HG03139 (cell line): ENCODE results near the gene SHISA7.

Source experiments
- ATAC-seq: cut with Tn5 transposase; IDR thresholded peaks from one replicate; pipeline ENCODE4 v1.9.1; 2021; ENCODE audit not compliant: unreplicated experiment

The SHISA7 gene

DNA sequence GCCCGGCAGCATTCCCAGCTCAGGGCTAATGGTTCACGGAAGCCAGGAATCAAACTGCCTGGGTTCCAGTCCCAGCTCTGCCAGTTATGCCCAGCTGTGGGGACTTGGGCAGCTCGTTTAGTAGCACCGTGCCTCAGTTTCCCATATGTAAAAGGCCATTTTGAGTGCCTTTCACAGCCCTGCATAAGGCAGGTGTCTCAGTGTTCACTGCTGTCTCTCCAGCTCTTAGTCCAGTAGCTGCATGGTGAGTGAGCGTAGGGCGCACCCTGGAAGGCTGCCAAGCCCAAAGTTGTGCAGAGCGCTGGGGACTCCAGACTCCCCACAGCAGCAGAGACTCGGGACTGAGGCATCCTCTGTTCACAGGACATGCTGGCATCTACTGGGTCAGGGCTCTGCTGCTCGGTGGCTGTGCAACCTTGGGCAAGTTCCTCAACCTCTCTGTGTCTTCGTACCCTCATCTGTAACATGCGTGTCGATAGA is 51.9 kb downstream of the SHISA7 start:
- ATAC-seq, result no peak

DNA sequence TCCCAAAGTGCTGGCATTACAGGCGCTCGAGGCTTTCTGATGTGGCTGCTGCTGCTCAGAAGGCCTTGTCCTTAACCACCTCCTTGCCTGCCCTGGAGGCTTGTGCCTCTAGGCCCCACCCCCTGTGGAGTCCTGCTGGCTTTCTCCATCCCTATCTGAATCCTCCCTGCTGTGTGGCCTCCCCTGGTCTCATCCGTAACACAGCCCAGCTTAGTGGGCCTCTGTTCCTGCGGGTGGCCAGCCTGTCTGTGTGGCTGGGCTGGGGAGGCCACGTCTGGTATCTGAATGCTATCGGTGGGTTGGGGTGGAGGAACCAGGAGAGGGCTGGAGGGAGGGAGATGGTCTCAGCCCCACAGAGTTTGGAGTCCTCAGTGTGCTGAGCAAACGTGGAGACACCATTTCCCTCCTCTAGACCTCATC is 52.6 kb downstream of the SHISA7 start:
- ATAC-seq, result no peak

DNA sequence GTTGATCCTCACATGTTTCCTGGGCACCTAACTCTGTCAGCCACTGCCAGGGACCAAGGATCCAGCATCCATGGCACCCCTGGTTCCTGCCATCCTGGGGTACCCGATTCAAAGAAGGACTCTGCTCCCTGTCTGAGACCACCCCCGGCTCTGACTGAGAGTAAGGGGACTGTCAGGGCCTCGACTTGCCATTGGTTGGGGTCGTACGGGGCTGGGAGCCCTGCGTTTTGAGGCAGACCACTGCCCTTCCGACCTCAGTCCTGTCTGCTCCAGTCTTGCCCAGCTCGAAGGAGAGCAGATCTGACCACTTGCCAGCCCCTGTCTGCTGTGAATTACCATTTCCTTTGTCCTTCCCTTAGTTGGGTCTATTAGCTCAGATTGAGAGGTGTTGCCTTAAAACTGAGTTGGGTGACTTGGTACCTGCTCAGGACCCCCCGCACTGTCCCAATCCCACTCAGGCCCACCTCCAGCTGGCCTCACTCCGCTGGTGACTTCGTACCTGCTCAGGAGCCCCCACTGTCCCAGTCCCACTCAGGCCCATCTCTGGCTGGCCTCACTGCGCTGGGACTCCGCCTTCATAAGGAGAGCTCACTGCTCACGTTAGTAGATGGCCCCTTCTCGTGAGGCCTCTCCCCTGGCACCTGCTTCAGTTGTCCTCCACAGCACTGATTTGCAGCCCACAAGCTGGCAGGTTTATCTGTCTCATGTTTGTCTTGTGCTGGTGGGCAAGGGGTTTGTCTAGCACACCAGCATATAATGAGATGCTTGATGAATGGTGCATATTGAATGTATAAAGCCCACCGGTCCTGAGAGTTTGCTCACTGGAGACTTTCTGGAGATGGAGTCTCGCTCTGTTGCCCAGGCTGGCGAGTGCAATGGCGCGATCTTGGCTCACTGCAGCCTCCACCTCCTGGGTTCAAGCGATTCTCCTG is 53.4 kb downstream of the SHISA7 start:
- no peak for ATAC-seq

DNA sequence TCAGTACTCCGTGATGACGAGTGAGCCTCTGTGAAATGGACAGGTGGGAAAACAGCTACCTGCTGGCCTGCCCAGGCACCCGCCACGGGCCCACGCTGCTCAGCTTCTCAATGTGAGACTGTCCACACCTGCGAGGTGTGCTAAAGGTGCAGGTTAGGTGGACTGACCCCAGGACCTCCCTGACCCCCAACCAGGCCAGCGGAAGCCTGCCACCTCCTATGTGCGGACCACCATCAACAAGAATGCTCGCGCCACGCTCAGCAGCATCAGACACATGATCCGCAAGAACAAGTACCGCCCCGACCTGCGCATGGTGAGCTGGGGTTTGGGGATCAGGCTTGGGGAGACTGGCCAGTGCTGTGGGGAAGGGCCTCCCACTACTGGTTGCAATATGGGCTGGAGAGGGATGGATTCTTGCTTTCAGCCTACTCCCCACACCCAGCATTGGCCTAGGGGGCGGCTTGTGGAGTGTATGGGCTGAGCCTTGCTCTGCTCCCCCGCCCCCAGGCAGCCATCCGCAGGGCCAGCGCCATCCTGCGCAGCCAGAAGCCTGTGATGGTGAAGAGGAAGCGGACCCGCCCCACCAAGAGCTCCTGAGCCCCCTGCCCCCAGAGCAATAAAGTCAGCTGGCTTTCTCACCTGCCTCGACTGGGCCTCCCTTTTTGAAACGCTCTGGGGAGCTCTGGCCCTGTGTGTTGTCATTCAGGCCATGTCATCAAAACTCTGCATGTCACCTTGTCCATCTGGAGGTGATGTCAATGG is 55.2 kb downstream of the SHISA7 start:
- ATAC-seq, result no peak

DNA sequence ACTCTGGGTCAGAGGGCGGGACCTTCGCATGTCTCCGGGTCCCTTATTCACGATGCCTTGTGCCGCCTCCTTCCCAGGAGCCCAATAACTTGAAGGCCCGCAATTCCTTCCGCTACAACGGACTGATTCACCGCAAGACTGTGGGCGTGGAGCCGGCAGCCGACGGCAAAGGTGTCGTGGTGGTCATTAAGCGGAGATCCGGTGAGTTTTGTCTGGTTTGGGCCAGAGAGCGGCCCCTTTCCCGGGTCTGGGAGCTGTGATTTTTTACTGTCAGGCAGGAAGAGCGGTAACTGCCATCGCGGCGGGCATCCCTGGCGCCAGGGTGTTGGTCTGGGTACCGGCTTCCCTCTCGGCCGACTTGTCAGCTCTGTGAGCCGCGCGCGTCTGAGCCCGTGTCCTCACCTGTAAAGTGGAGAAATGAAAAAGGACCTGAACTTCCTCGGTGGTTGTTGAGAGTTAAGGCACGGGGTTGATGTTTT is 56.6 kb downstream of the SHISA7 start:
- ATAC-seq, result no peak

DNA sequence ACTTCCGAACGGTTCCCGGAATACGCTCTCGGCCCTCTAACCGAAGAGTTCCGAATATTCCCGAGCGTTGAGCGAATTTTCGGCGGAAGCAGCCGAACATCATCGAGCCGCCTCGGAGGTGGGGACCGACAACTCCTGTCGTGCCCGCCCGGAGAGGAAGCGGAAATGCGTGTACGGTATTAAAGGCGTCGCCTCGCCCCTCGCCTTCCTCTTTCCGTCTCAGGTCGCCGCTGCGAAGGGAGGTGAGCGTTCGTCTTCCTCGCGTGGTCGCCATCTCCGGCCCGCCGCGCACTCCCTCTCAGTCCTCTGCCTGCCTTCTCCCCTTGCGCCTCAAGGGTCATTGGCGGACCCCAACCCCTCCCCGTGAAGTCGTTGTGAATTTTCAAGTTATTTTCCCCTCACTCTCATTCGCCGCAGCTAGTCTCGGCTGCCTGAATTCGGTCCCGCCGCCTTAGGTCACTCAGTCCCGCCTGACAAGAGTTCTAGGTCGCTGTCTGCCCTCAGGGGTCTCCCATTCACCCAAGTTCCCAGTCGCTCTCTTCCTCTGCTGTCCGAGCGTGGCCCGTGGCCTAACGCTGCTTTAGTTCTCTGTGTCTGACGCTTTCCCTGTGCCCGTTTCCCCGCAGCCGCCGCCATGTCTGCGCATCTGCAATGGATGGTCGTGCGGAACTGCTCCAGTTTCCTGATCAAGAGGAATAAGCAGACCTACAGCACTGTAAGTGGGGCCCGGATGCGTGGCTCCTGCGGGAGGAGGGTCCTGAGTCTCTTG is 57.2 kb downstream of the SHISA7 start, which contains the start of gene RPL28:
Gene RPL28, plus strand, starts transcription at position 209 of the 769 bp plus-strand sequence. Its CDS starts 426 bp downstream, at position 635.
- ATAC-seq, result peak; percentile 71

DNA sequence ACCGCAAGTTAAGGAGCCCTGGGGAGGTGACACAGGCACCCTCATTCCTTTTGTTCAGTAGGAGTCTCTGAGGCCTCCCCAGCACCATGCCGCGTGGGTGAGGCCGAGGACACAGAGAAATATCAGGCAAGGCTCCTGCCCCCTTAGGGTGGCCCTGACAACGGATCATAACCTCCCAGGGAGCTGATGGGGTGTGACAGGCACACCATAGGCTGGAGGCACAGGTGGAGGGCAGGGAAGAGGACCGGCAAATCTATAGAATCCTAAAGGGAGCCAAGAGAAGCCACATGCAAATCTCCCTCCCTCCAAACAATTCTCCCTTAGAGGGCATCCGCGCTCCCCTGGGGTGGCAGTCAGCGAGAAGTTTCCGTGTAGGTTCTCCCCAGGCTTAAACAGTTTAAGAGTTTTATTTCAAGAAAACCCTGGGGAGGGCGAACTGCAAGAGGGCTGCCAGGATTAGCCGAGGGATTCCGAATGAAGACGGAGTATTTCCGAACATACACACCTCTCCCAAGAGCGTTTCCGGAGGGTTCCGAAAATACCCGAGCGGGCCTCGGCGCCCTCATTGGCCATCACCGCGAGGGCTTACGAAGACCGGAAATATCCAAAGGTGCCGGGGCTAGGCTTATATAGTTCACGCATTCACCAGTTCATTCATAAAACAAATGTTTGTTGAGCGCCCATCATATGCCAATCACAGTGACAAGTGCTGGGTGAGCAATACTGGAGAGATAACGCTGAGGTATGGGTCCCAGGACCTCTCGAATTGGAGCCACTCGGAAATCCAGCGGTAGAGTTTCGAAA is 58.0 kb downstream of the SHISA7 start:
- peak; percentile 46 for ATAC-seq

DNA sequence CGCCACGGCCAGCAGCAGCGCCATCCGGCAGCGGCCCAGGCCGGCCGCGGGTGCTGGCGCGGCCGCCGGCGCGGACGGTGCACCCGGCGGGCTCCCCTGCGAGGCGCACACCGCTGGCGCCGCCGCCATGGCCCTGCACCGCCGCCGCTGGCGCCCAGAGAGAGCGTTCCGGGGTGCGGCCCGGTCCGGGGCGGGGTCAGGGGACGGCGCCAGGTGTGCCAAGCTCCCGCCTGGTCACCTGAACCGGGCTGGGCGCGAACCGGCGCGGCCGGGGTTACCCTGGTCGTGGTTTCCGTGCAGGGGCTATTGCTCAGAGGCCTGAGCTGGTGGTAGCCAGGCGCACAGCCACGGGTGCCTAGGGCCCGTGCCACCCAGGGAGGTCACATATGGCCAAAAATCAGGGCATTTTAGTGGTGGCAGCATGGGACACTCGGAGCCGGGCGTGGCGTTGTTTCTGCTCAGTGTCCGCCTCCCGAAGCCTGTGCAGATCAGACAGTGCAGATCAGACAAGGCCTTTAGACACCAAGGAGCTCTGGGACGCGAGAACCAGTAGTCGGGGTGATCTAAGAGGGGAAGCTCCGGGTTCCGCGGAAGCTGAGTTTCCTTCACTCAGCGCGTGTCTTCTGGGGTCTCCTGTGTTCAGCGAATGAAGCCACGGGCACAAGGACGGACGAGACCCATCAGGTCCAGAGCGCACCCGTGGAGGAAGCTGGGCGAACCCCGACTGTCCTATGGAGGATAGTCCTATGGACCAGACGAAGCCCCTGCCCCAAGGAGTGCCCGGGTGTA is 58.8 kb downstream of the SHISA7 start, which contains the start of gene TMEM238:
Gene TMEM238, minus strand, starts transcription at position 162 of the 789 bp plus-strand sequence. Its CDS starts 33 bp downstream, at position 129.
- no peak for ATAC-seq

DNA sequence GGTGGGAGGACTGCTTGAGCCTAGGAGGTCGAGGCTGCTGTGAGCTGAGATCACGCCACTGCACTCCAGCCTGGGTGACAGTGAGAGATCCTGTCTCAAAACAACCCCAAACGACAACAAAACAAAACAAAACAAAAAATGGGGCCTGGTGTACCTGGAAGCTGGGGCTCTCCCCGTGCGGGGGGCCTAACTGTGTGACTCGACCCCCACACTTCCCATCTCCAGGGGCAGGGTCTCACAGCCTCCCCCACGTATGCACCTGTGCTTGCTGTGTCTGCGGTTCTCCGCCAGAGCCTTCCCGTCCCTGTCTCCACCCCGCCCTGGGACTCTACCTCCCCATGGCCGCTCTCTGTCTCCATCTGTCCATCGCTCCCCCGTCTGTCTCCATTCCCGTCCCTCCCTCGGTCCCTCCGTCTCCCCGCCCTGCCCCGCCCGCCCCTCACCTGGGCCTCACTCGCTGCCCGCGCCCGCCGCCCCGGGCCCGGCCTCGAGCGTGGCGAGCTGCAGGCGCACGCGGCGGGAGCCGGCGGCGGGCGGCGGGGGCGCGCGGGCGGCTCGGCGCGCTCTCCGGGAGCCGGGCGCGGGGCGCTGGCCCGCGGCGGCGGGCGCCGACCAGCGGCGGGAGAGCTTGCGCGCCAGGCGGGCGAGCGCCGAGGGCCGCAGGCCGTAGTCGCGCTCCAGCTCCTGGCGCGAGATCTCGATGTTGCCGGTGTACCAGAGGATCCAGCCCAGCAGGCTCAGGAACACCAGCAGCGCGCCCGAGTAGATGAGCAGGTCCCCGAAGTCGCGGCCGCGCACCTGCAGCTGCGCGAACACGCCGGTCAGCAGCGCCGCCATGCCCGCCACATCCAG is 59.6 kb downstream of the SHISA7 start:
- no peak for ATAC-seq

DNA sequence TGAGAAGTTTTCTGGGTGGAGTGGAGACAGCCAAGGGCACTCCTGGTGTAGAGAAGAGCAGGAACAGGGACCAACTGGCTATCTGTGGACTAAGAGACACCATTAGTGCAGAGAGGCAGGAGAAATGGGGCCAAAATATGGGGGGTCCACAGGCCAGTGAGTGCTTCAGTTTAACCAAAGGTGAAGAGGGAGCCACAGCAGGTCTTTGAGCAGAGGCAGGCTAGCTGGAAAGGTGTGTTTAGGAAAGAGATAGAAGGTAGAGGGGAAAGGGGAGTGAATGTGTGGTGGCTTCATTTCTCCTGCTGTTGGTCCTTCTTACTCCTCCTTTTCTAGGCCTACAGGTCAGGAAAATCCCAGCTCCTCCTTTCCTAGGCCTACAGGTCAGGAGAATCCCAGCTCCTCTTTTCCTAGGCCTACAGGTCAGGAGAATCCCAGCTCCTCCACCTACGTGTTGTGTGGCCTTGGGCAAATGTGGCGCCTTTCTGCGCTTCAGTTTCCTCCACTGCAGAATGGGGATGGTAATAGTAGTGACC is 60.5 kb downstream of the SHISA7 start:
- ATAC-seq, result no peak

DNA sequence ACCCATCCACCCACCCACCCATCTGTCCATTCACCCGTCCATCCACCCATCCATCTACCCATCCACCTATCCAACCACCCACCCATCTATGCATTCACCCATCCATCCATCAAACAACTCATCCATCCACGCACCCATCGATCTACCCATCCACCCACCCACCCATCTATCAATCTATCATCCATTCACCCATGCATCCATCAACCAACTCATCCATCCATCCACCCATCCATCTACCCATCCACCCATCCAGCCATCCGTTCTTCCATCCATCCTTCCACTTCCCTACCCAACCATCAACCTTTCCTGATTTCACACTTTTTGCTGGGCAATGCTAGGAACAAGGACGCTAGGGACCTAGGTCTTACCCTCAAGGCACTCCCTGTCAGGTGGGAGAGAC is 61.1 kb downstream of the SHISA7 start:
- no peak for ATAC-seq

DNA sequence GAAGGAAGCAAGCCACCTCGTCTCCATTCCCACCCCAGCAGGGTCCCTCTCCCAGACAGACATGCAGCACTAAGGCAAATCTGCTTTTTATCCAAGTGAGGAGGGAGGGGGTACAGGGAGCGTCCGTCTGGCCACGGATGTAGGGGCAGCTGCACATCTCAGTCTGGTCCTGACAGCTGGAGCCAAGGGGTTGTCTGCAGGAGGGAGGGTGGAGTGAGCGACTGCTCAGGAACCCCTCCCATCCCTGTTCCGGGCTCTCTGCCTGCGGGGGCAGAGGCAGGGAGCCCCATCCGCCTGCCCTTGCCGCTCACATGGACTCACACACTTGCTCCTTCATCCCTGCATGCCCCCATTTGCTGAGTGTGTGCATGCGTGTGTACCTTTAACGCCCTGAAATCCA is 63.9 kb downstream of the SHISA7 start:
- ATAC-seq, result no peak
